HUDEP-2 (cell line): ENCODE data around the gene HVCN1.
"Not testable (repeated sequence)": the region's sequence is repeated elsewhere in the genome, so short reads cannot be mapped to it uniquely, and the experiment has no call there.

Experiments used
- DNase-seq, 76 experiments: peaks; one replicate each; lab custom pipeline; 2025; ENCODE audit not compliant: unreplicated experiment in 76 of 76; lab: John Stamatoyannopoulos, UW

Gene HVCN1, protein sequence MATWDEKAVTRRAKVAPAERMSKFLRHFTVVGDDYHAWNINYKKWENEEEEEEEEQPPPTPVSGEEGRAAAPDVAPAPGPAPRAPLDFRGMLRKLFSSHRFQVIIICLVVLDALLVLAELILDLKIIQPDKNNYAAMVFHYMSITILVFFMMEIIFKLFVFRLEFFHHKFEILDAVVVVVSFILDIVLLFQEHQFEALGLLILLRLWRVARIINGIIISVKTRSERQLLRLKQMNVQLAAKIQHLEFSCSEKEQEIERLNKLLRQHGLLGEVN

DNA sequence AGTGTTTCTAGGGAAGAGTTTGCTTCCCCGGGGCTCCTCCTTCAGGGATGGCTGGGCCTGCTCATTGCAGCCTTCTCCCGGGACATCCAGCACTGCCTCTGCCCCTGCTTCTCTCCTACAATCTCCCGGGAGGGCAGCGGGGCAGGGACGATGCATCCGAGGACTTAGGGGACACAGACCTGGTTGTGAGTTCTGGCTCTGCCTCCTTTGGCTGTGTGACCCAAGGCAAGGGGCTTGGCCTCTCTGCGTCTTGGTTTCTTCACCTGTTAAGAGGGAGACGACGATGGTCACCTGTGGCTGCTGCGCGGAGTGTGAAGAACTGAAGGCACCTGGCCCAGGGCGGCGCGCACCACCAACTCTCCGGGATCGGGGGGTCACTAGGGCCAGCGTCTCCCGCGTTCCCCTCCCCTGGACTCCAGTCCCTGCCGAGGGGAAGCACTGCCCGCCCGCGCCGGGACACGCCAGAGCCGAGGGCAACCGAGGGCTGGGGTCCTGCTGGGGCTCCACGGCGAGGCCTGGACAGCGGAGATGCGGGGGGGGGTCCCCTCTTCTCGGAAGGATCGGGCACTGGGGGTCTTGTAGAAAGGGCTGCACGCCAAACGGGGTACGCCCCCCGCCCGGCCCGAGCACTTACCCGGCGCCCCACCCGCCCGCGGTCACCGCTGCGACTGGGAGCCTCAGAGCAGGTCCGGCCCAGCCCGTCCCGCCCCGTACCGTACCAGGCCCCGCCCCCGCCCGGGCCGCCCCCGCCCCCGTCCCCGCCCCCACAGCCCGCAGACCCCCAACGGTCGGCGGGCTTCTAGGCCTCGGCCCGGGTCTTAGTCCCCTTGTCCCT is at the start of gene HVCN1:
Gene HVCN1, minus strand, starts transcription at position 670 of the 835 bp plus-strand sequence. CDS start 5,870 bp downstream, outside the sequence.
- no peak for DNase-seq

DNA sequence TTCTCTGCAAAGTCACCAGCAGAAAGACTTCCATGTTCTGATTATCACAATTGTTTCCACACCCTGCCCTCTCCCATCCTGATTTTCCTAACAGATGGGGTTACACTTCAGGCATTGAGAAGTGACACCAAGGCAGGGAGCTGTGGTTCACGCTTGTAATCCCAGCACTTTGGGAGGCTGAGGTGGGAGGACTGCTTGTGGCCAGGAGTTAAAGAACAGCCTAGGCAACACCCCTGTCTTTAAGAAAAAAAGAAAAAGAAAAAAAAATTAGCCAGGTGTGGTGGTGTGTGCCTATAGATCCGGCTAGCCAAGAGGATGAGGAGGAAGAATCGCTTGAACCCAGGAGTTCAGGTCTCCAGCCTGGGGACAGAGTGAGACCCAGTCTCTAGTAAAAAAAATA is 48.6 kb upstream of the HVCN1 start:
- DNase-seq, result no peak

DNA sequence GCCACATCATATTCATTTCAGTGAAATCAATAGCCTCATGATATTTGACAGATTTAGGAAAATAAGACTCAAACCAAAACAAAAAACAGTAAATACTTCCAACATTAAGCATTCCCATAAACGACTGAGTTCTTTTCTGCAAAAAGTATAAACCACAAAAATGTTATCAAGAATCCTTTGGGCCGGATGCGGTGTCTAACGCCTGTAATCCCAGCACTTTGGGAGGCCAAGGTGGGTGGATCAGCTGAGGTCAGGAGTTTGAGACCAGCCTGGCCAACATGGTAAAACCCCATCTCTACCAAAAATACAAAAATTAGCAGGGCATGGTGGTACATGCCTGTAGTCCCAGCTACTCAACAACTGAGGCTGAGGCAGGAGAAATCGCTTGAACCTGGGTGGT is 48.1 kb upstream of the HVCN1 start:
- DNase-seq, result not testable (repeated sequence)

DNA sequence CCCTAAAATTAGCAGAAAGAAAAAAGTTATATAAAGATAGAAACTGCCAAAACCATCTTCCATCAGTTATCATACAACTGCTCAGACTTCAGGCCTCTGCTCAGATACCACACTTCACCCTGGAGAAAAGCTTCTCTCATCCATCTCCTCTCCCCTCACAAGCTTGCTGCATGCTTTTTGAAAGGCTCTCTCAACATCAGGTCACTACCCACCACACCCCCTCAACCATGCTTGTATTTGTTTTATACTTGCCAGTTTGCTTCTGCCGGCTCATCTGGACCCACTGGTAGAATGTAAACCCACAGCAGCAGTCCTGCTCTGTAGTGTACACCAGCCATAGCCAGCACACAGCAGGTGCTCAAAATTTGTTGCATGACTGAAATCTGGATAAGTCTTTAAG is 45.0 kb upstream of the HVCN1 start:
- no peak for DNase-seq

DNA sequence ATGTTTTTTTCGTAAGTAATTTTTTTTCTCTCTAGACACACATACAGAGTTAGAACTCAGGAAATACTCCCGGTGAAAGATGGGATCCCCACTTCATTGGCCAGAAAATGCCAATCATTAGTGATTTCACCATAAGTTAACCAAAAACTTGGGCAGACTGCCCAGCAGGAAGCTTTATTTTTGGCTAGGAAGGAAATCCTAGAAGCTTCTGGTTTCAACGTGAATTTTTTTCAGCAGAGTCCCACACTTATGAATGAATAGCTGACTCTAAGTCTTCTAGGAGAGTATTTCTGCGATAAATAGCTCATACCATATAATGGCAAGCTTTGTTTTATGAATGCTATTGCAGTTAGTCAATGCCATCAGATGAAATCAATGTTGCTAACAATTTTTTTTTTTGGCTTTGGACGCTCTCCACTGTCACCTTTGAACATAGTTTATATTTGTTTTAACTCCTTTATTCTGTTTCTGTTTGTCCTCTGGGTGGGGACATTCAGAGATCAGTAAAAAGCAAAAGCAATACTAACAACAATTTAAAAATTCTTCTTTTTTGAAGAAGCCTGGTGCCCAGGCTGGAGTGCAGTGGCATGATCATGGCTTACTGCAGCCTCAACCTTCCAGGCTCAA is 44.3 kb upstream of the HVCN1 start:
- DNase-seq, result no peak

DNA sequence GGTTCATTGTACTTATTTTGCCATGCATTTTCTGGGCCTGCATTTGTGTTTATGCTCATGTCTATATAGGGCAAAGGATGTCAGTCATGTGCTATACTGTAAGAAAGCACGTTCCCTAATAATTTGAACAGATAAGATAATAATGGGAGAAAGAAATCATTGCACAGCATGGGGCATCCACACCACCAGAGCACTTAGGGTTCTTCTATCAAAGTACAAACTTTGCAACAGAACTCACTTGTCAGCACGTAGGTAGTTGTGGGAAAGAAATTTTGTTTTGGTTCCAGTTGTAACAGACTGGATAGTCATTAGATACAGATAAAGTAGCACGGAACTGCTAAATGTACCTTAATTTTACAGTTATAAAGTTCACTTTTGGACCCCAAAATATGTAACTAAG is 43.7 kb upstream of the HVCN1 start:
- no peak for DNase-seq

DNA sequence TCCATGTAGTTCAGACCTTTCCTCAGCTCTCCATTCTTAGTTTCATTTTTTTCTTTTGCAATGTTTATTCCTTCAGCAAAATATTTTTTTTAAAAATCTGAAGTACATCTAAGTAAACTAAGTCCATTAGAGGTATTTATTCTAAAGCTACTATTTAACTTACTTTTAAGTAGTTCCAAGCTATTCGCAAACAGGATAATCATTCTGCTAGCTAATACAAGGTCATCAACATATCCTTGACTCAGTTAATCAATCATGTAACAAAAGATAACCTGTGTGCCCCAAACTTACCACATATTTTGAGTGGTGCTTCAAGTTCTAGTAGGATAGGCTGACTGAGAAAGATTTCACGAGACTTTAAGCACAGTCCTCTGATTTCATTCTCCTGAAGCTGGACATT is 42.6 kb upstream of the HVCN1 start:
- DNase-seq, result no peak

DNA sequence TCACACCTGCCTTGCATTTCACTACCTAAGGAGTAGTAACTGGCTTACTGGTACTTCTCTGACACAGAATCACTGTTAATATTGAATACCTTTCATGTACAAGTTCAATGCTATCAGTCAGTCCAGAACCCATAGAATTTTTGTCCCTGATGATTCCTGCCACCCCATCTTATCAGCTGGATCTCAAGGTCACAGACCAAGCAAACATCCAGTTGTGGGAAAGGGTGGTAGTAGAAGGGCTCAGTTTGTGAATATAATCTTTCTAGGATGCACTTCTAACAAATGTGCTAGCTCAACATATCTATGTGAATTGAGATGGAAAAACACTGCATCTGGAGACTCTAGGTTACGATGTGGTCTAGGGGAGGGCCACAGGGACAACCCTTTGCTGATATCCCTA is 39.7 kb upstream of the HVCN1 start:
- DNase-seq, result no peak

DNA sequence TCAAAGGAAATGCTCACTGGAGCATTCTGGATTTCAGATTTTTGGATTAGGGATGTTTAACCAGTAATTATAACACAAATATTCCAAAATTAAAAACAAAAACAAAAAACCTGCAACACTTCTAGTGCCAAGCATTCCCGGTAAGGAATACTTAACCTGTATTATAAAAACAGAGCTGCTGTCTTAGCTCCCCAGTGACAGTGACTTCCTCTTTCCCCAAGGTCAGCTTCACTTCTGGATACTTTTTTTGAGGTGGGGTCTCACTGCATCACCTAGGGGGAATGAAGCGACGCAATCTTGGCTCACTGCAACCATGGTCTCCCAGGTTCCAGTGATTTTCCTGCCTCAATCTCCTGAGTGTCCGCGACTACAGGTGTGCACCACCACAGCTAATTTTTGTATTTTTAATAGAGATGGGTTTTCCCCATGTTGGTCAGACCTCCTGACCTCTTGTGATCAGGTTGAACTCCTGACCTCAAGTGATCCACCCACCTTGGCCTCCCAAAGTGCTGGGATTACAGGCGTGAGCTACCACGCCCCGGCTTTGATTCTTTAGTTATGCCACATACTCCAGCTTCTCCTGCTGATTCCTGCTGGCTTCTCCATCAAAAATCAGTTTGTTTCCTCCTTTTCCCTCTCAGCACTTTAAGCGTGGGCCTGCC is 37.9 kb upstream of the HVCN1 start:
- DNase-seq, result no peak

DNA sequence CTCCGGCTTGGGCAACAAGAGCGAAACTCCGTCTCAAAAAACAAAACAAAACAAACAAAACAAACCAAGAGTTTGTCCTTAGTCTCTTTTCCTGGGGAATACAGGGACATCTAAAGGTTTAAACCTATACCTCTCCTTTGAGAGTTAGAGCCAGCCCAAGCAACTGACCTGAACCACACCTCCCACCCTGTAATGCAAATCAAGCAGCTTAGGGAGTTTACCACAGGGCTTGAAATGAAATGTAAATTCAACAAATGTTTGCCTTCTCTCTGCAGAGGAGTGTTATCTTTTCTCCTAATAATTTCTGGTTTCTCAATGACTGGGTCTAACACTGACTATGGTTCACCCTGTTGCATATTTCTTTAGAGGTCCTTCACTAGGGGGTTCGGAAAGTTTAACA is 37.1 kb upstream of the HVCN1 start:
- no peak for DNase-seq

DNA sequence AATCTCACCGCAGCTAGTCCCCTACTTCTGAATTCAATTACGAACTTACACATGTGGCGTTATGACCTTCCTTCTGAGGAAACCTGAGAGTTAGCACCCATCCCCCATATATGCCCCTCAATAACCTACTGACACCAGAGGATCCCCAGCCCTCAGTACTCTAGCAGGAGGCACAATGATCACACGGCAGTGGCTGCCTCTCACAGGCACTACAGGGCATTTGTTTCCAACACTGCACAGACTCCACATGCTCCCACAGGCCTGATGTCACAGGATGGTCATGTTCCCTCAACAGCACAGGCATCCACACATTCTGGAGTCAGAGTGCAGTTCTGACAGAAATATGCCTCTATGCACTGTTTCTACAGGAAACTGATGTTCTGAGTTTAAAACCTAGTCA is 36.4 kb upstream of the HVCN1 start:
- no peak for DNase-seq

DNA sequence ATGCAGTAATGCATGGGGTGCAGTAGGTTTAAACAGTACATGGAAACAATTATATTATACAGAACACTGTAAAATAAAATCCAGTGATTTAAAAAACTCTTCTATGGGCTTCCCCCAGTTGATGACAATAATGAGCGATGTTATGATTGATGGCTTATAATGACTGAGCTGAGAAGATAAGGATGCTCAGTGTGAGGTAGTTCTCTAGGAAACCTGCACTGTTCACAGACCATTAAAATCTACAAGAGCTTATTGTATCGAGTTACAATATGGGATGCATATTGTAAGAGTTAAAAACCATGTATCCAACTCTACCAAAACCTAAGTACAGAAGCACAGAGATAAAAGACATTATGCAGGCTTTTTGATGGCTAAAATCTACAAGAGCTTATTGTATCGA is 34.0 kb upstream of the HVCN1 start:
- DNase-seq, result not testable (repeated sequence)

DNA sequence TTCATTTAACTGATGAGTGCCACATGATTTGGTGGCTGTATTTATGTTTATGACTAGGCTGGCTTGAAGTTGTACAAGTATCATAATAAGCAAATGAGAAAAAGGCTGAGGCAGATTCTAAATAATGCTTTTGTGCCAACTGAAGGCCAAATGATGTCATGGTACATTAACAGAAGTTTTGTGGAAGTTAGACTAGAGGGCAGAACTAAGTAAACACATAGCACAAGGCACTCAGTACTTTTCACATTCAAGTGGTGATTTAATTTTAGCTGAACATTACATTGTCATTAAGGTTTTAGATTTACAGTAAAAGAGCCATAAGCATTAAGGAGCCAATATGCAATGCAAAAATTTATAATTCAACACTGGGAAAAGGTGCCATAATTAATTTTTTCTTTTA is 32.7 kb upstream of the HVCN1 start:
- no peak for DNase-seq

DNA sequence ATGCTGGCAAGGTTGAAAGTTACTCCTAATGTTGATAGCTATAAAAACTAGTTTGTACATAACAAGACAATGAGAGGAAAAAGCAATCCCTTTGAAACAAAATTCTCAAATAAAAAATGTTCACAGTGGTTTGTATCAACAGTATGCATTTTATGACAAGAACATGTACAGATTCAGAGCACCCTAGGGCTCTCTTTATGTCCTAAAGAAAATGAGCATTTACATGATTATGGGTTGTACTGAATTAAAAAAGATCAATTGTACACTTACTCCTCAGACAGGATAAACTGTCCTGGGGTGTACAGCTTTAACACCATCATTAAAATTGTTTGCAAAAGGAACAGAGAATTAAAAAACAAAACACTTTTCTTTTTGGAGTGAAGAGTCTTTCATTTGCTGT is 31.6 kb upstream of the HVCN1 start:
- no peak for DNase-seq

DNA sequence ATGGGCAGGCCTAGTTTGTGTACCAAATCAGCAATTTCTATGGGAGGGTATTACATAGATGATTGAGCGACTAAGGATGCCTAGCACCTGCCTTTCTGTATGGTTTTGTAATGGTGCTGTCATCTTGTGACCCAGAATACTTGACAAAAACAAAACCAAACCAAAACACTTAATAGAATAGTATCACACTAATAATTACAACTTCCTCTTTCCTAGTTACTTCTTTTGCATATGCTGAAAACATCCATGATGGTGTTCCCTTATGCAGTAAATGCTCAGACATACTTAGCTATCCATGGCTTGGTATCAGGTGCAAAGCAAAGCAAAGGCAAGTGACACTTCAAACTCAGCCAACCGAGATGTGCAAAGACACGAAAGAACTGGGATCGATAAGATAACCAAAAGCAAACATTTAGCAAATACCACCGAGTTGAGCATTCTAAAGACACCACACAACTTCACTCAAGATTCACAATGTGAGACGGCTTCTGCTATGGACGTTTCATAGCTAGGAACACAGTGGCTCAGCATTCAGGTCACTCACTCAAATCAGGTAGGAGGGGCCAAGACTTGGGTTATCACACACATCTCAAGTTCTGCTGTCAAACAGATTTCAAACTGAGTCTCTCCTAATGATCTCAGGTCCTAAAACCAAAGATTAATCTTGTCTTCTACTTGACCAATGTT is 29.4 kb upstream of the HVCN1 start:
- no peak for DNase-seq

DNA sequence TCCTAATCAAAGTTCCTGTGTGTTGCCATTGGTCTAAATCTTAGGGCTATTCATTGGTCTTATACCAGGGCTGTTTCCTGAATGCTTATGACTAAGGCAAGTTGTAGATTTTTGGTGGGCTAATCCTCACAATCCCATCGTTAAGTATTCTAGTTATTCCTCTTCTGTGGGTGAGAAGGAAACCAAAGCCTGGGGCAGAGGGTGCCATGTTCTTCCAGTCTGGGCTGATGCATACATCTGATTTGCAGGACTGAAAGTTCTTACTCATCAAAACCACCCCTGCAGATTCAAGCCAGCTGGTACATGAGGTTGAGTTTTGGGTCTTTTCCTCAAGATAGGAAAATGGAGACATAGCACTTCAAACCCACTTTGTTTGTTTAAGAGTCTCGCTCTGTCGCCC is 28.1 kb upstream of the HVCN1 start:
- no peak for DNase-seq

DNA sequence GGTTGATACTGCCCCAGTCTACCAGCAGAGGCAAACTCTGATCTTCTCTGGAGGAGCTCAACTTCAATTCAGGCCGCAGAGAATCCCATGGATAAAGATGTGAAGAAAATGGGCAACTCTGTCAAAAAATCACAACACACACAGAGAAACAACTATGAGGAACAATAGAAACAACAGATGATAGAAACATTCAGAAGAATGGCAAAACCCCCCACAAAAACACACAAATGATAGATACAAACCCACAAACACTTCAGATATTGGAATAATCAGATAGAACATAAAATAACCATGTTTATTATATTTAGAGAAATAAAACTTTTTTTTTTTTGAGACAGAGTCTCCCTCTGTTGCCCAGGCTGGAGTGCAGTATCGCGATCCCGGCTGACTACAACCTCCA is 20.0 kb upstream of the HVCN1 start:
- DNase-seq, result no peak

DNA sequence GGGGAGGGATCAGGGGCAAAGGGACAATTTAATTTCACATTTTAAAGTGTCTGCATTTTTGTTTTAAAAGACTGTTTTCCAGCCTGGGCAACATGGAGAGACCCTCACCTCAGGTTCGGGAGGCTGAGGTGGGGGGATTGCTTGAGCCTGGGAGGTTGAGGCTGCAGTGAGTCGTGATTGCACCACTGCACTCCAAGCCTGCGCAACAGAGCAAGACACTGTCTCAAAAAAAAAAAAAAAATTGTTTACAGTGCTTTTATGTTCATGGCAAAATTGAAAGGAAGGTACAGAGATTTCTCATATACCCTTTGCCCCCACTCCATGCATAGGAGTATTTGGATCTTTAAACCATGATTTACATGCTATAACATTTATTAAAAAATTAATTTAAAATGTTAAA is 16.4 kb upstream of the HVCN1 start:
- no peak for DNase-seq

DNA sequence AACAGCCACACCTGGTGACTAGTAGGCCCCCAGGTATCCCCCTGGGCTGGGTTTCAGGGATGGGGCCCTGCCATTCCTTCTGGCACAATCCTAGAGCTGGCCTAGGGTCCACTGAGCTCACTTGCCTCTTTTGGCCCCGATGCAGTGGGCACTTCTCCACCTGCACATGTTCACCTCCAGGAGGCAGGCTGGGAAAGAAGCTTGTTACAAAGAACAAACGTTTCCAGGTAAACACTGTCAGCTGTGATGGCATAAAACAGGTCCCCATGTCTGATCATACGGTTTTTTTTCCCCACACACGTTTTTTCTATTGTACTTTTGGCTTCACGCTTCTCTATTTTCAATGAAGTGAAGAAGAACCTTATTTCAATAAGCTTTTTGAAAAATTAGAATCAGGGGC is 15.8 kb upstream of the HVCN1 start:
- DNase-seq, result no peak

DNA sequence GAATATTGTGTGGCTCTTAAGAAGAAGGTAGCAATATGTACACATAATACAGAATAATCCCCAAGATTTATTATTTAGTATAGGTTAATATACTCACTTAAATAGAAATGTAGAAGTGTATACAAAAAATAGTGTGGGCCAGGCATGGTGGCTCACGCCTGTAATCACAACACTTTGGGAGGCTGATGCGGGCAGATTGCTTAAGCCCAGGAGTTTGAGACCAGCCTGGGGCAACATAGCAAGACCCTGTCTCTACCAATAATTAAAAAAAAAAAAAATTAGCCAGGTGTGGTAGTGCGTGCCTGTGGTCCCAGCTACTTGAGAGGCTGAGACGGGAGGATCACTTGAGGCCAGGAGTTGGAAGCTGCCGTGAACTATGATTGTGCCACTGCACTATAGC is 15.3 kb upstream of the HVCN1 start:
- no peak for DNase-seq

DNA sequence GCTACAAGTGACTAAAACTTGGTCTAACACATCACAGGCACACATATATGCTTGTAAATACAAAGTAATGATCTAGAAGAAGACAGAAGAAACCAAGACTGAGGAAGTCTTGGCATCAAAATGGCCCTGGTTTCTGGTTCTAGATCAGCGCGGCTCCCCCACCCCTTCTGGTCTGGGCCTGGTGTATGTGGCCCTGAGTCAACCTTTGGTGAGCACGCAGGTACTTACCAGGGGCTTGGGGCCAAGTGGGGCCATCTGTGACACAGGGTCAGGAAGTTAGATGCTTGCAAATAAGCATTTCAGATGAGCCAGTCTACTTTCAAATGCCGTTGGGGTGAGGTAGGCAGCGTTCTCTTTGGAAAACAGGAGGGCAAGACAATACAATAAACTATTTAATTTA is 13.2 kb upstream of the HVCN1 start:
- DNase-seq, result no peak
